Fibroblast of lung (primary cell): ENCODE results near the gene TMEM121B.

Experiments
- EZH2 ChIP-seq: IDR thresholded peaks from 2 replicates; pipeline ENCODE4 v1.5.1; 2012; ENCODE audit warnings: low read length, control low read depth, mild to moderate bottlenecking; ENCODE audit errors: missing control alignments
- TF ChIP-seq, protein P1 (sequence below), 2 donors: IDR thresholded peaks in 1 of 2; conservative IDR thresholded peaks in 1 of 2; 1 replicate in 1 of 2; 2 replicates in 1 of 2; pipeline ENCODE4 v1.5.1; 2011 to 2012; ENCODE audit warnings: low read length in 2 of 2, control low read depth in 1 of 2, inconsistent platforms in 1 of 2, low read depth in 1 of 2, mild to moderate bottlenecking in 1 of 2

DNA sequence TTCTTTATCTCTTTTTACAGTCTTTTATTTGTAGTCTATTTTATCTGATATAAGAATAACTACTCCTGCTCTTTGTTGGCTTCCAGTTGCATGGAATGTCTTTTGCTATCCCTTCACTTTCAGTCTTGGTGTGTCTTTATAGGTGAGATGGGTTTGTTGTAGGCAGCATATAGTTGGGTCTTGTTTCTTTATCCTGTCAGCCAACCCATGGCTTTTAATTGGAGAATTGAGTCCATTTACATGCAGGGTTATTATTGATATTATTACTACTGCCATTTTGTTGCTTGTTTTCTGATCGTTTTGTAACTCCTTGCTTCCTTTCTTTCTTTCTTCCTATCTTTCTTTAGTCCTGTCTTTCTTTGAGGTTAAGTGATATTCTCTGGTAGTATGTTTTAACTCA is 48.3 kb downstream of the TMEM121B start:
- TF ChIP-seq, protein P1, sequence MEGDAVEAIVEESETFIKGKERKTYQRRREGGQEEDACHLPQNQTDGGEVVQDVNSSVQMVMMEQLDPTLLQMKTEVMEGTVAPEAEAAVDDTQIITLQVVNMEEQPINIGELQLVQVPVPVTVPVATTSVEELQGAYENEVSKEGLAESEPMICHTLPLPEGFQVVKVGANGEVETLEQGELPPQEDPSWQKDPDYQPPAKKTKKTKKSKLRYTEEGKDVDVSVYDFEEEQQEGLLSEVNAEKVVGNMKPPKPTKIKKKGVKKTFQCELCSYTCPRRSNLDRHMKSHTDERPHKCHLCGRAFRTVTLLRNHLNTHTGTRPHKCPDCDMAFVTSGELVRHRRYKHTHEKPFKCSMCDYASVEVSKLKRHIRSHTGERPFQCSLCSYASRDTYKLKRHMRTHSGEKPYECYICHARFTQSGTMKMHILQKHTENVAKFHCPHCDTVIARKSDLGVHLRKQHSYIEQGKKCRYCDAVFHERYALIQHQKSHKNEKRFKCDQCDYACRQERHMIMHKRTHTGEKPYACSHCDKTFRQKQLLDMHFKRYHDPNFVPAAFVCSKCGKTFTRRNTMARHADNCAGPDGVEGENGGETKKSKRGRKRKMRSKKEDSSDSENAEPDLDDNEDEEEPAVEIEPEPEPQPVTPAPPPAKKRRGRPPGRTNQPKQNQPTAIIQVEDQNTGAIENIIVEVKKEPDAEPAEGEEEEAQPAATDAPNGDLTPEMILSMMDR (conservative IDR thresholded peaks at IDR 0.05 in 1 of 2, IDR thresholded peaks at IDR 0.05 in 1 of 2; ENCODE audit: low read depth in 1 of 2, low read length in 2 of 2): no peak
- TF ChIP-seq EZH2: no peak
